IPS DF 4.7 (cell line): ENCODE results near the gene TPO.

Experiments used
- DNase-seq: peaks from one replicate; pipeline ENCODE4 v3.0.0-alpha.2; 2013; ENCODE audit warnings: low spot score; ENCODE audit errors: extremely low read depth

TPO gene

GRCh38 chr2:1448009-1448408, 34.7 kb downstream of the TPO start:
- no peak for DNase-seq

GRCh38 chr2:1450915-1451314, 37.7 kb downstream of the TPO start:
- DNase-seq, result no peak

GRCh38 chr2:1451422-1451821, 38.2 kb downstream of the TPO start:
- DNase-seq, result no peak

GRCh38 chr2:1453561-1453960, 40.3 kb downstream of the TPO start:
- DNase-seq, result no peak

GRCh38 chr2:1454346-1454745, 41.1 kb downstream of the TPO start:
- no peak for DNase-seq

GRCh38 chr2:1455466-1455865, 42.2 kb downstream of the TPO start:
- no peak for DNase-seq

- DNase-seq, result no peak
Measured at GRCh38 chr2:1458432-1458831, 45.2 kb downstream of the TPO start.

GRCh38 chr2:1459727-1460126, 46.5 kb downstream of the TPO start:
- DNase-seq, result no peak

- DNase-seq, result no peak
Measured at GRCh38 chr2:1460851-1461418, 47.7 kb downstream of the TPO start.

GRCh38 chr2:1461507-1462390, 48.5 kb downstream of the TPO start:
- DNase-seq, result no peak

GRCh38 chr2:1462994-1463393, 49.7 kb downstream of the TPO start:
- no peak for DNase-seq

- no peak for DNase-seq
Measured at GRCh38 chr2:1472350-1472749, 59.1 kb downstream of the TPO start.

GRCh38 chr2:1476617-1477195, 63.4 kb downstream of the TPO start:
- no peak for DNase-seq

- DNase-seq, result no peak
Measured at GRCh38 chr2:1477196-1478040, 64.2 kb downstream of the TPO start.

- no peak for DNase-seq
Measured at GRCh38 chr2:1478311-1479305, 65.3 kb downstream of the TPO start.

- no peak for DNase-seq
Measured at GRCh38 chr2:1479346-1479745, 66.1 kb downstream of the TPO start.

- DNase-seq, result no peak
Measured at GRCh38 chr2:1480671-1481076, 67.4 kb downstream of the TPO start.

GRCh38 chr2:1481406-1482252, 68.4 kb downstream of the TPO start:
- DNase-seq, result no peak

GRCh38 chr2:1482253-1482675, 69.0 kb downstream of the TPO start:
- DNase-seq, result no peak

GRCh38 chr2:1482981-1483380, 69.7 kb downstream of the TPO start:
- no peak for DNase-seq
